Upper lobe of left lung (tissue), 6 donors: Measurements from ENCODE around the gene GFPT2. TPM values are rescaled to one million over a fixed set of nuclear protein-coding genes. Genes with fewer than 3 reads are reported as not detected.

Experiments
- ATAC-seq, 2 donors: fragments of 200-7000 bp; cut with Tn5 transposase; one replicate each; pipeline ENCODE4 v1.9.1; 2022; ENCODE audit warnings: mild to moderate bottlenecking in 2 of 2, moderate library complexity in 2 of 2; ENCODE audit not compliant: low FRiP score in 2 of 2
- DNase-seq, 2 donors: peaks; one replicate each; pipeline ENCODE4 v3.0.0-alpha.2; 2019 to 2020
- H3K27ac ChIP-seq, 4 donors: fragments of 200-600 bp; sonication (generic); one replicate each; pipeline ENCODE4 v1.5.1; 2016 to 2019
- H3K27me3 ChIP-seq, 4 donors: fragments of 200-600 bp; sonication (generic); one replicate each; pipeline ENCODE4 v1.5.1; 2017 to 2019
- H3K36me3 ChIP-seq, 4 donors: fragments of 200-600 bp; sonication (generic); one replicate each; pipeline ENCODE4 v1.5.1; 2016 to 2019
- H3K4me1 ChIP-seq, 4 donors: fragments of 200-600 bp; sonication (generic); one replicate each; pipeline ENCODE4 v1.5.1; 2018 to 2019
- H3K4me3 ChIP-seq, 4 donors: fragments of 200-600 bp; sonication (generic); one replicate each; pipeline ENCODE4 v1.5.1; 2017 to 2019; ENCODE audit warnings: mild to moderate bottlenecking in 2 of 4, moderate library complexity in 1 of 4
- H3K9me3 ChIP-seq, 4 donors: fragments of 200-600 bp; sonication (generic); one replicate each; pipeline ENCODE4 v1.5.1; 2018 to 2019
- EP300 ChIP-seq, 4 donors: sonication (generic); formaldehyde crosslinking; IDR thresholded peaks; one replicate each; pipeline ENCODE4 v1.5.1; 2017; ENCODE audit warnings: antibody characterized with exemption in 4 of 4, control low read depth in 2 of 4
- POLR2A ChIP-seq, 4 donors: fragments of 450-650 bp; IDR thresholded peaks; one replicate each; pipeline ENCODE4 v1.5.1; 2016 to 2017; ENCODE audit warnings: antibody characterized with exemption in 4 of 4, mild to moderate bottlenecking in 2 of 4
- POLR2AphosphoS5 ChIP-seq, 2 donors: sonication (generic); formaldehyde crosslinking; IDR thresholded peaks; one replicate each; pipeline ENCODE4 v1.5.1; 2017; ENCODE audit warnings: antibody characterized with exemption in 2 of 2
- WGBS, 2 donors: methylation state at CpG; one replicate each; pipeline ENCODE4 v1.1.5; 2017 to 2018; 5-methylcytosine and 5-hydroxymethylcytosine counted together
- total RNA-seq, 6 donors: library from RNA; depleted of rRNA in 4 of 6; stranded (reverse); fragments of >200 nt in 4 of 6; gene quantifications; one replicate each; pipeline versions ENCODE4 v1.1.0 to v1.2.1, GENCODE V29; 2016 to 2021
- TF ChIP-seq, protein P1 (sequence below), 6 experiments: fragments of 450-650 bp in 4 of 6; fragments of 200-600 bp in 2 of 6; sonication (generic) in 2 of 6; IDR thresholded peaks; one replicate each; pipeline ENCODE4 v1.5.1; 2016 to 2019; ENCODE audit warnings: antibody characterized with exemption in 6 of 6
- donor health status: DM: no; HTN: no; CAD: no; lungs with moderate emphysema.
- donor health status: DM: no; HTN: yes; CAD: no; lungs with severe emphysema.

Gene GFPT2
- total RNA-seq, 6 donors from 2014 or later, result 6.8 to 35.4 (median 18.0) TPM

- peak; percentile 85 to 91 for ATAC-seq
- peak; percentile 83 to 98 for DNase-seq
- Histone ChIP-seq H3K4me1 (peaks cover 21 to 43% (median 30%) of the 10 kb centered on the region in 4 donors), H3K36me3 (no peaks in the 10 kb centered on the region), H3K4me3 (peak within 1 kb of the TSS; percentile 84 to 98 (median 94)), H3K27me3 (no peaks in the 10 kb centered on the region), H3K9me3 (no peaks in the 10 kb centered on the region), H3K27ac (peak within 1 kb of the TSS; percentile 89 to 98 (median 94))
- WGBS, 2 donors, result 0 to 1% methylated on average over 34 to 70 of the region's 122 CpGs
- TF ChIP-seq POLR2AphosphoS5 (IDR thresholded peaks at IDR 0.05) (peak in 1 of 2 donors; percentile 55), POLR2A (IDR thresholded peaks at IDR 0.05) (peak in 2 of 4 donors; percentile 55 to 74), EP300 (IDR thresholded peaks at IDR 0.05) (no peak)
- TF ChIP-seq, protein P1, sequence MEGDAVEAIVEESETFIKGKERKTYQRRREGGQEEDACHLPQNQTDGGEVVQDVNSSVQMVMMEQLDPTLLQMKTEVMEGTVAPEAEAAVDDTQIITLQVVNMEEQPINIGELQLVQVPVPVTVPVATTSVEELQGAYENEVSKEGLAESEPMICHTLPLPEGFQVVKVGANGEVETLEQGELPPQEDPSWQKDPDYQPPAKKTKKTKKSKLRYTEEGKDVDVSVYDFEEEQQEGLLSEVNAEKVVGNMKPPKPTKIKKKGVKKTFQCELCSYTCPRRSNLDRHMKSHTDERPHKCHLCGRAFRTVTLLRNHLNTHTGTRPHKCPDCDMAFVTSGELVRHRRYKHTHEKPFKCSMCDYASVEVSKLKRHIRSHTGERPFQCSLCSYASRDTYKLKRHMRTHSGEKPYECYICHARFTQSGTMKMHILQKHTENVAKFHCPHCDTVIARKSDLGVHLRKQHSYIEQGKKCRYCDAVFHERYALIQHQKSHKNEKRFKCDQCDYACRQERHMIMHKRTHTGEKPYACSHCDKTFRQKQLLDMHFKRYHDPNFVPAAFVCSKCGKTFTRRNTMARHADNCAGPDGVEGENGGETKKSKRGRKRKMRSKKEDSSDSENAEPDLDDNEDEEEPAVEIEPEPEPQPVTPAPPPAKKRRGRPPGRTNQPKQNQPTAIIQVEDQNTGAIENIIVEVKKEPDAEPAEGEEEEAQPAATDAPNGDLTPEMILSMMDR (IDR thresholded peaks at IDR 0.05), result peak in 1 of 6 experiments; percentile 20
These were observed 60.9 kb downstream of the GFPT2 start, which contains the start of gene MAPK9 for GRCh38 chr5:180291943-180292831. Gene MAPK9, minus strand, starts transcription at chr5:180292083. Its CDS starts 11,522 bp downstream, at chr5:180280561.

DNA sequence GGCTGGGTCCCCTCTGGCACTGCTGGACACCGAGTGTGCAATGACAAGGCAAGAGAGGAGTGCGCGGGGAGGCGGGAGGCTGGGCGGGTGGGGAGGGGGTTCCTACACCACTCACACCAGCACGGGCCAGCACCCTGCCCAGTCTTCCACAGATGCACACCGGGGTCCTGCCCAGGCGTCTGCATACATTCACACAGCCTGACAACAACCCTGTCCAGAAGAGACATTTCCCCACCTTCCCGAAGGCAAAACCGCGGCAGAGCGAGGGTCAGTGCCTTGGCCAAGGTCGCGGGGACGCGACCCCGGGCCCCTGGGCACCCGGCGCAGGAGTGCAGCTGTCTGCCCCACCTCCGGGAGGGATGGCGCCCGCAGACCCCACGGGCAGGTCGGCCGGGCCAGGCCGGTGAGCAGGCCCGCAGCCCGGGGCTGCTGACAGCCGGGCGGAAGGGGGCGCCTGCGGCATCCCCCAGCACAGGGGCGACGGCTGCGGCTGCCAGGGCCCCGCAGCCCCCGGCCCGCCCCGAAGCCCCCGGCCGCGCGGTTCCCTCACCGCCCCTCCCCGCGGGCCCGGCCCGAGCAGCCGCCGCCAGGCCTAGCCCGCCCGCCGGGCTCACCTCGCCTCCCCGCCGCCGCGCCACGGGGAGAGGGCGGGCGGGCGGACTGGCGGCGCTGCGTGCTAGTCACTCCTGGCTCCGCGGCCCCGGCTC is 61.7 kb downstream of the GFPT2 start:
- WGBS, 2 donors, result 0% methylated on average over 5 to 10 of the region's 68 CpGs
- peak in 1 of 2 donors; percentile 26 for DNase-seq
- H3K27ac ChIP-seq, result peak overlapping the region; percentile 3 to 98 (median 56)
- H3K4me1 ChIP-seq, result peaks cover 21 to 43% (median 31%) of the 10 kb centered on the region in 4 donors
- H3K36me3 ChIP-seq, result peaks cover 0 to 3% (median under 1%) of the 10 kb centered on the region in 4 donors
- peak overlapping the region; percentile 66 to 98 (median 94) for H3K4me3 ChIP-seq
- H3K9me3 ChIP-seq, result no peaks in the 10 kb centered on the region
- peak in 1 of 2 donors; percentile 1 for ATAC-seq
- TF ChIP-seq POLR2A (IDR thresholded peaks at IDR 0.05) (no peak), POLR2AphosphoS5 (IDR thresholded peaks at IDR 0.05) (no peak), EP300 (IDR thresholded peaks at IDR 0.05) (no peak)
- TF ChIP-seq, protein P1 (IDR thresholded peaks at IDR 0.05), result no peak
- H3K27me3 ChIP-seq, result no peaks in the 10 kb centered on the region

- WGBS, 2 donors, result 28% methylated on average over 12 to 13 of the region's 13 CpGs
- no peak for DNase-seq
These were observed 62.4 kb downstream of the GFPT2 start for GRCh38 chr5:180290568-180291233.

GRCh38 chr5:180289966-180290365 is 63.2 kb downstream of the GFPT2 start:
- Histone ChIP-seq H3K27me3 (no peaks in the 10 kb centered on the region), H3K9me3 (no peaks in the 10 kb centered on the region), H3K36me3 (peaks cover 0 to 7% (median 2%) of the 10 kb centered on the region in 4 donors), H3K27ac (no peak overlapping the region), H3K4me1 (peaks cover 21 to 43% (median 31%) of the 10 kb centered on the region in 4 donors), H3K4me3 (no peak overlapping the region)
- whole genome bisulfite sequencing, 2 donors, result 93% methylated on average over 5 of the region's 5 CpGs
- no peak for TF ChIP-seq POLR2AphosphoS5 (IDR thresholded peaks at IDR 0.05)
- TF ChIP-seq EP300 (IDR thresholded peaks at IDR 0.05), result no peak
- no peak for TF ChIP-seq POLR2A (IDR thresholded peaks at IDR 0.05)
- TF ChIP-seq, protein P1 (IDR thresholded peaks at IDR 0.05), result no peak
- ATAC-seq, result no peak
- DNase-seq, result no peak

More at GRCh38 chr5:180290568-180291233, 62.4 kb downstream of the GFPT2 start:
- TF ChIP-seq, protein P1 (IDR thresholded peaks at IDR 0.05), result no peak
- no peak for TF ChIP-seq POLR2AphosphoS5 (IDR thresholded peaks at IDR 0.05)
- Histone ChIP-seq H3K27ac (peak overlapping the region in 2 of 4 donors; percentile 61 to 98), H3K9me3 (no peaks in the 10 kb centered on the region), H3K4me1 (peaks cover 21 to 43% (median 31%) of the 10 kb centered on the region in 4 donors), H3K36me3 (peaks cover 0 to 4% (median 2%) of the 10 kb centered on the region in 4 donors), H3K4me3 (peak overlapping the region in 3 of 4 donors; percentile 91 to 98 (median 97)), H3K27me3 (no peaks in the 10 kb centered on the region)
- ATAC-seq, result no peak
